ENCODE results near the gene CEP85.

CEP85 gene

GRCh38 chr1:26278724-26279455 lies 44.9 kb downstream of the CEP85 start:
- DNase-seq = no peak

DNA sequence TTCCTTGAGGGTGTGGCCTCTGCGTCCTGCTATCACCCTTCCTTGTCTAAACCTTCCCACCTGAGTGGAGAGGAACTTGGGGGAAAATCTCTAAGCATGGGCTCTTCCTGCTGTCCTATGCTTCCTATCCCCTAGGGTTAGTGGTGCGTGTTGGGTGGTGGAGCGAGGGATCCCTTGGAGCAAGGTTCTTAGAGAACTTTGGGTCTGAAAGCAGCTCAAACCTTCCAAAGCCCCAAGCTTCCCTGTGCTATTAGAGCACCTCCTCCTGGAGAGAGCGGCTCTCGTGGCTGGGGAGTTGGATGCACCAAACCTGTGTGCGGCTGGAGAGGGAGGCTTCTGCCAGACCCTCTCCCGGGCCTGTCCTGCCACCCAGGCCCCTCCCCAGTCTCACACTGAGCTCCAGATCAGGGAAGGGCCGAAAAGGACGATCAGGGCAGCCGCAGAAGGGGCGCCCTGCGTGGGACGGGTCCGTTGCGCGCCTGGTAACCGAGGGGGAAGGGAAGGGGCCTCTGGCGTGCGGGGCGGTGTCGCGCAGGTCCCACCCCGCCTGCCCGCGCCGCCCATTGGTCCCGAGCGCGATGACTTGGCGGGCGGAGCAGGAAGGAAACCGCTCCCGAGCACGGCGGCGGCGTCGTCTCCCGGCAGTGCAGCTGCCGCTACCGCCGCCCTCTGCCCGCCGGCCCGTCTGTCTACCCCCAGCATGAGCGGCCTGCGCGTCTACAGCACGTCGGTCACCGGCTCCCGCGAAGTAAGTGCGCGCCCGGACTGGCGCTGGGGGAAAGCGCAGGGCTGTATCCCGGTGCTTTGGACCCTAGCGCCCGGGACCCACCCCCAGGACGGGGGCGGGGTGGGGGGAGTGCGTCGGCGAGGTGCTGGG lies 45.7 kb downstream of the CEP85 start, which contains the start of gene SH3BGRL3:
Gene SH3BGRL3, plus strand, starts transcription at position 631 of the 877 bp plus-strand sequence. Its CDS starts 70 bp downstream, at position 701.
- DNase-seq = peak; percentile 72 to 75

DNA sequence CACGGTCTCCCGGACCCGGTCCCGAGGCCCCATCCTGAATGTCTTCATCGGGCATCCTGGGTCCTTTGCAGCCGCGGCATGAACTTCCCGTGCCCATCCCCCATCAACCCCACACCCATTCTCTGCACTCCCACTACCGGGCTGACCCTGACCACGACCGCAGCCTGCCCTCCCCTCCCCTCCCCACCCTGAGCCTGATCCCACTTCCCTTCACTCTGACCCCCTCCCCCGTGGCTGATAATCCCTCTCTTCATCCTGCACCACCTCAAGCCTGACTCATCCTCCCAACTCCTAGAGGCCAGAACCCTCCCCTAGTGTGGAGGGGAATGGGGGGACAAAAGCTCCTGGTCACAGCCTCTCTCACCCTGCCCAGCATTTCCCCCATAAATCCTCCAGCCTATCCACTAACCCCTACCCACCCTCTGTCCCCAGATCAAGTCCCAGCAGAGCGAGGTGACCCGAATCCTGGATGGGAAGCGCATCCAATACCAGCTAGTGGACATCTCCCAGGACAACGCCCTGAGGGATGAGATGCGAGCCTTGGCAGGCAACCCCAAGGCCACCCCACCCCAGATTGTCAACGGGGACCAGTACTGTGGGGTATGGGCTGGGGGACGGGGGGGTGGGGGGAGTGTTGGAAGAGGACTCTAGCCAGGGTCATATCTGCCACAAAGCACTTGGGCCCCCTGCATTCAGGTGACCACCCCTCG lies 46.5 kb downstream of the CEP85 start:
- DNase-seq = no peak

DNA sequence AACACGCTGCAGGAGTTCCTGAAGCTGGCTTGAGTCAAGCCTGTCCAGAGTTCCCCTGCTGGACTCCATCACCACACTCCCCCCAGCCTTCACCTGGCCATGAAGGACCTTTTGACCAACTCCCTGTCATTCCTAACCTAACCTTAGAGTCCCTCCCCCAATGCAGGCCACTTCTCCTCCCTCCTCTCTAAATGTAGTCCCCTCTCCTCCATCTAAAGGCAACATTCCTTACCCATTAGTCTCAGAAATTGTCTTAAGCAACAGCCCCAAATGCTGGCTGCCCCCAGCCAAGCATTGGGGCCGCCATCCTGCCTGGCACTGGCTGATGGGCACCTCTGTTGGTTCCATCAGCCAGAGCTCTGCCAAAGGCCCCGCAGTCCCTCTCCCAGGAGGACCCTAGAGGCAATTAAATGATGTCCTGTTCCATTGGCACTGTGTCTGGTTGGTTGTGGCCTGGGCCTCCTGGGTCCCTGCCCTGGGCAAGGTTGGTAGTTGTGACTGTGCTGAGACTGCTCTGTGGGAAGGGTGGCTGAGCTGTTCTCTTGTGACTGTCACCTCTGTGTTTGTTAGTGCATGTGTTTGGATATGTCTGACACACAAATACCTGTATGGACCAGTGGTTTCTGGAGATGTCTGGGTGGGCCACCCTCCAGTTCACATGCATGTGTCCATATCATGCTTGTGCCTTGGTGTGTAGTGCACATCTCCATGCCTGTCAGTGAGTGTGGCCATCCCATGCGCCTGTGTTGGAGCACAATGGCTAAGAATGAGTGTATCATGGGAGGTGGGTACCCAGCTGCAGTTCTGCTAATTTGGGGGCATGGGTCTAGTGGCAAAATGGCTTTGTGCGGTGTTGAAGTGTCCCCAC lies 47.3 kb downstream of the CEP85 start:
- DNase-seq = no peak

DNA sequence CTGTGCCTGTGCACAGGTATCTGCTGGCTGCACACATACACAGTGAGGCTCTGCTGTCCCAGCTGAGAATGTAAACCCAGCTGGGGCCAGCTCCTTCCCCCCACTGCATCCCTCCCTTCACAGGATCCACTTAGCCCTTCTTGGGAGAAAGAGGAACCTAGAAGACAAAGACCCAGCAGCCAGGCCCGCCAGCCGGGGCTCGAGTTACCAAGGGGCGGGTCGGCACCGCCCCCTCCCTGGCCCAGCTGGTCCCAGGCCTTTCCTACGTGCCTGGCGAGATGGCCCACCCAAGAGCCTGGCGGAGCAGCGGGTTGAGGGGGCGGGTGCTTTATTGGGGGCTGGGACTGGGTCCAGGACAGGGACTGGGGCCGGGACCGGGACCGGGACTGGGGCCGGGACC lies 48.0 kb downstream of the CEP85 start:
- no peak for DNase-seq

- no peak for DNase-seq
Measured at GRCh38 chr1:26282401-26282918, 48.5 kb downstream of the CEP85 start.

GRCh38 chr1:26283279-26283853 lies 49.4 kb downstream of the CEP85 start:
- no peak for DNase-seq

GRCh38 chr1:26283871-26284596 lies 50.0 kb downstream of the CEP85 start:
- no peak for DNase-seq

- no peak for DNase-seq
Measured at GRCh38 chr1:26284597-26285347, 50.8 kb downstream of the CEP85 start.

DNA sequence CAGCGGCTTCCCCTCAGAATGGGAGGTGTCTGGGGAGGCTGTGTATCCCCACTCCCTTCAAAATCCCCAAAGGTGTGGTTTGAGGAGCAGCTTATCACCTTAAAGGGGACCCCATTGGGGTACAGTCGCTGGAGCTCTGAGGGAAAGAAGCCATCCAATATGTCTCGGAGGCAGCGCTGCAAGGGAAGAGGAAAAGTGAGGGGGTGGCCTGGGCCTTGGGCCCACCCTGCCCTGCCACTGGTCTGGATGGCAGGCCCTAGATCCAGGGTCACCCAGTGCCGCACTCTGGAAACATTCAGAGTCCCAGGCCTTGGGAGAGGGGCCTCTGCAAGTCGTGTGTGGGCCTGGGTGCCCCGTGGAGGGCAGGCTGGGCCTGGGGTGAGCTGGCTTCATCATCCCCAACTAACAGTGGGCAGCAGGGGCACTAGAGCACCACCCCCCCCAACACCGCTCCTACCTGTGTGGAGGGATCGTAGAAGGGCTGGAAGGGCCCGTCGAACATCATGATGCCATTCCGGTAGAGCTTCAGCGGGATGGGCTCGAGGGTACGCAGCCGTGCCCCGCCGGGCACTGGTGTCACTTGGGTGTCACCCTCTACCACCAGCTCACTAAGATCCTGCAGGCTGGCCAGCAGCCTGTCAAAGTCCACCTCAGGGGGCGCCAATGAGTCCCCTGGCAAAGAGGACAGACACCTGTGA lies 51.5 kb downstream of the CEP85 start:
- no peak for DNase-seq

DNA sequence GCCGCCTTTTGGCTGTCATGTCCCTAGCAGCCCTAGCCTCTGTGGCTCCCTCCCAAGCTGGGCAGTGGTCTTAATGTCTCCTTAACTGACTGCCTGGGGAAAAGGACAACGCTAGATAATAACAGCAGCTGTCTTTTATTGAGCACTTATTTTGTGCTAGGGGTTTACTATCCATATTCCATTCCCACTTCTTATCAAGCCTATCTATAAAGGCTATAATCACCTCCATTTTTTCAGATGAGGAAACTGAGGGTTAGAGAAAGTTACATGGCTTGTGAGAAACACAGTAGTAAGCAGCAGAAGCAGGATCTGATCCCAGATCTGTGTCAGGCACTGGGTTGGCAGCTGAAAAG lies 52.0 kb downstream of the CEP85 start:
- DNase-seq = no peak

DNA sequence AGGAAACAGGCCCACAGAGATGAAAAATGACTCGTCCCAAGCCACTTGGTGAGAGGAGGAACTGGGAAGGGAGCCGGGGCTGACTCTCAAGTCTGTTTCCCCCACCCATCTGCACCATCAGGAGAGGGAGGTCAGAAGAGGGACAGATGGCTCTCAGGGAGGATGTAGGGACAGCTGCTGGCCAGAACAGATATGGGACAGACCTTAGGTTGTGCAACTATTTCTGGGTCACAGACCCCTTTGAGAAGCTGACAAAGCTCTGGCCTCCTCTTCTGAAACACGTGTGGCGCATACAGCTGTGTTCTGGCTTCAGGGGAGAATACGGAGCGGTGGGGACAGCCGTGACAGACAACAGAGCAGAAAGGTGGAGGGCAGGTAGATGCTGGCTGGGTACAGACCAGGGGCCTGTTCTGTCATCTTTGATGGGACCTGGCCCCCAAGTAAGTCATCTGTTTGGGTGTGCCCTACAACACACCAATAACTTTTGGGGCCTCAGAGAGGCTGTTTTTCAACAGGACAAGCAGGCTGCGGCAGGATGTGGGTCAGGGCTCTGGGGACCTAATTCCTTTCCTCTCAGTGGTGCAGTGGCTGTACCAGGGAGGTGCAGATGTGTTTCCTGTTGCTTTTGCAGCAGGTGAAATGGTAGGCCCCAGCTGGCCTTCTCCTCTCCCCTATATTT lies 53.2 kb downstream of the CEP85 start:
- no peak for DNase-seq

DNA sequence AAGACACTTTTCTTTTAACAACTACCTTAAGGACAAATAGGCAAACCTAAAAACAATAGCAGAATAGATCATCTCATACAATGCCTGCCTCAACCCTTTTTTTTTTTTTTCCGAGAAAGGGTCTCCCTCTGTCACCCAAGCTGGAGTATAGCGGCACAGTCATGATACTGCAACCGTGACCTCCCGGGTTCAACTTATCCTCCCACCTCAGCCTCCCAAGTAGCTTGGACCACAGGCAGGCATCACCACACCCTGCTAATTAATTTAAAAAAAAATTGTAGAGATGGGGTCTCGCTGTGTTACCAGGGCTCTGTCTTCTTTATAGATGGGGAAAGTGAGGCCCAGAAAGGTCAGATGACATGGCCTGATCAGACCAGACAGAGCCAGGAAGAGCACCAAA lies 53.8 kb downstream of the CEP85 start:
- no peak for DNase-seq

DNA sequence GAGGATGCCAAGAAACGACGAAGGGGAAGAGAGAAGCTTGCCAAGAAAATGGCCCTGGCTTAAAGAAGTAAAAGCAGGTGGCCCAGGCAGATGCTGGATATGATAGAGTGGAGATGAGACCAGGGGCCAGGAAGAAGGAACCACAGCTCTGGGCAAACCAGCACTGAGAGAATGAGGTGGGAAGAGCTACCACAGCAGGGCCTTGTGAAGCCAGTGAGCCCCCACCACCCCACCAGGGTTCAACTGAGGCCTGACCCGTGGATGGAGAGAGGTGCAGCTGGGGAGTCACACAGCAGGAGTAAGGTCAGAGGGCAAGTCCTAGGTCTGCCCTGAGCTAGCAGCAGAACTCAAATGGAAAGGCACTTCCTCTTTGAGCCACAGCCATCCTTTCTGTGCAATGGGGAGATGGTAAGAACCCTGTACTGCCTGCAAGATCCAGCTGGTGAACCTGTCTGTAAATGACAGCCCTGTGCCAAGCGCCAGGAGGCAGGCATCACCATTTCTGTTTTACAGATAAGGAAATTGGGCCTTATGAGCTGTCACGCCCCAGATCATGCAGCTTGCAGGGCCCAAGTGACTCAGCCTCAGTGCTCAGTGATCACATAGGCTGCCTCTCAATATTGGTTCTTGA lies 54.4 kb downstream of the CEP85 start:
- no peak for DNase-seq

DNA sequence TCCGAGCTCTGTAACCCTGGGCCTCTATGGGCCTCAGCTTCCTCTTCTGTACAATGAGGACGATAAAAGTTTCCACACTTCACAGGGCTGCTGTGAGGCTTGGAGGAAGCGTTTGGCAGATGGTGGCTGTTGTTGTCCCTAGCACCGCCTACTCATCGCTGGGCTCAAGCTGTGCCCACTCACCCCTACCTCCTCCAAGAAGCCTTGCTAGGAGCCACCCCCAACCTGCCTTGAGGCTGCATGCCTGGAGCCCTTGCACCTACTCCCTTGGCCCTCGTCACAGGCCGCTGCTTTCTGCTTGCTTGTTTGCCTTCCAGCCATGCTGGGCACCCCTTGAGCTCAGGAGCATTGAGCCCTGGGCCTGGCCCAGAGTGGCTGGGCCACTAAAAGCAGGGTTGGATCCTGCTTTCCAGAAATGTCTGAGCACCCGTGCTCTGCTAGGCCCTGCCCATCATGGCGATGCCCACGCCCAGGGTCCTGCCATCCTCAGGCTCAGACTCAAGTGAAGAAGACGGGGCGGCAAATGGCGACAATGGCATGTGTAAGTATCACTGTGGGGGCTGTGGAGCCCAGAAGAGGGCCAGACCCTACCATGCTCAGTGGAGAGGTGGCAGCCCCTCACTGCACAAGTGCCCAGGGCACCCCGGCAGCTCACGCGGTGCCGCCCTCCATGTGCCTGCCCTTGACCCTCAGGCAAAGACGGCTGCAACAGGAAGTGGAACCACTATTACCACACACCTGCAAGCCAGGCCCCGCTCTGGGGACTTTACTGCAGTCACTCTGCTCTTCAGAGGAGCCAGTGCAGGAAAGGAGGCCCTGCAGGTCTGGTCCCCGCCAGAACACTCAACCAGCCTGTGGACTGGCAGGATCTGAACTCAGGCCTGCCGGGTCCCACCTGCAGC lies 55.4 kb downstream of the CEP85 start:
- peak in 1 of 2 donors; percentile 54 for DNase-seq

DNA sequence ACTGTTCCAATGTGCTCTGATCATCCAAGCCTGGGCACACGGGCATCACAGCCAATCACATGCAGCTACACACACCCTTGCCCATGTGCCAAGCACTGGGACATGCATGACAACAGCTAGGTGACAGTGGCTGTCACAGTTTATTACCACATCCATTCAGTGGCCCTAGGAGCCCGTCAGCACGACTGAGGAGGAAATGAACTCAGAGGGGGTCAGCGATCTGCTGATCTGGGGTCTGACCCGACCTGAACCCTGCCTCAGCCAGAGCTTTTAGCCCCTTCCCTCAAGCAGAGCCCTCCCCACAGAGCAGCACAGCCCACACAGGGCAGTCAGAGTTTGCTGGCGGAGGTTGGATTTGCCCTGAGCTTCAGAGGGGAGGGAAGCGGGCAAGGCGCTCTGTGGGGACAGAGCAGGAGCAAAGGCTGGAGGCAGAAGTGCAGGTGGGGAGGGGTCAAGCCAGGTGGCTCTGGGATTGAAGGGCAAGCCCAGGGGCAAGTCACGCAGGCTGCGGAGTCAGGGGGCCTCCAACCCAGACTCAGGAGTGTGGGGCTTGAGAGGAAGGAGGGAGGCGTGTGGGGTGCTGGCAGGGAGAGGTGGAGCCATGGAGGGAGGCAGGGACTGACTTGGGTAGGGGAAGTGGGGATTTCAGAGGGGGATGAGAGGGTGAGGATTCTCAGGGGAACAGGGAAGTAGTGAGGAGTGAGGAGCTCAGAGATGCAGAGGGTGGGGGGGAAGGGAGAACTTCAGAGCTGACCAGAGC lies 56.3 kb downstream of the CEP85 start:
- no peak for DNase-seq

DNA sequence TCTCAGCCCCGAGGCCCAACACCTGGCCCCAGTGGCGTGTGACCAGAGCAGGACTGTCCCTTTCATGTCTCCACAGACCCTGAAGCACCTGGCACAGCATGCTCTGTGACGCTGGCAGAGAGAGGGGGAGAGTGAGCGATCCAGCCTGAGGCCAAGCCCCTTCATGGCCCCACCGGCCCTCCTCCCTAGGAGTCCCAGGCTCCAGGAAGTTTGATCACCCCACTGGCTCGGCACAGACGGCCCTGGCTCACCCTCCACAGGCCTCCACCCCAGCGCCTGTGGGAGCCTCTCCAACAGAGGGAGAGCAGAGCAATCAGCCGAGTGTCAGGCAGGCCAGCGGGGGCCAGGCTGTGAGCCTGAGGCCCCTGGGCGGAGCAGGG lies 56.9 kb downstream of the CEP85 start:
- DNase-seq = no peak
